HG03558 (cell line): ENCODE measurements around the gene MAN1A1.

ENCODE experiments used
- ATAC-seq: cut with Tn5 transposase; IDR thresholded peaks from one replicate; pipeline ENCODE4 v1.9.1; 2021; ENCODE audit warnings: moderate number of reproducible peaks; ENCODE audit not compliant: unreplicated experiment; ENCODE audit errors: extremely low read depth

The MAN1A1 gene

GRCh38 chr6:119328892-119329793 lies 20.4 kb downstream of the MAN1A1 start:
- ATAC-seq: no peak

DNA sequence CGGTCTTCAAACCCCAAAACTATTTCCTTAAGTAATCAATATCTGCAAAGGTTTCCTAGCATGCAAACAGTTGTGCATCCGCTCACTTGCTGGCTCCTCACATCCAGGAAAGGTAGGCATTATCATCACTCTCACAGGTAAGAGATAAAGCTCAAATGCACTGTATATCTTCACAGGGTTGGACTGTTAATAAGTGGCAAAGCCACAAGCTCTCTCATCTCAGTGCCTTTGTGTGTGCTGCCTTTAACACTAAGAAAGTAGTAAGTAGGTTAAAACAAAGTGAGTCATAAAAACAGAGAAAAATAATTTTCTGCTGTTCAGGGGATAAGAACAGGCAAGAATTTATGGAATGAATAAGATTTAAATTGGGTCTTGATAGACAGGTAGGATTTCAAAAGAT lies 21.3 kb downstream of the MAN1A1 start:
- ATAC-seq: no peak

DNA sequence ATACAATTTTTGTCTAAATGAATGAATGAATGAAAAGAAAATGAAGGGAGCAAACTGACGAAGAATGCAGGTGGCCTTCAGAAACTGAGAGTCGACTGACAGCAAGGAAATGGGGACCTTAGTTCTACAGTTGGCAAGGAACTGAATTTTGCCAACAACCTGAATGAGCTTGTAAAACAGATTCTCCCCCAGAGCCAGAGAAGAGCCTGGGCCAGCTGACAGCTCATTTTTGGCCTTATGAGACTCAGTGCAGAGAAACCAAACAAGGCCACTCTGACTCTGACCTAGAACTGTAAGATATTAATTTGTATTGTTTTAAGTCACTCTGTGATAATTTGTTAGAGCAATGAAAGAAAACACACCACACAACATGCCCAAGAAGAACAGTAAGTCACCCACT lies 21.8 kb downstream of the MAN1A1 start:
- no peak for ATAC-seq

- no peak for ATAC-seq
Observed at GRCh38 chr6:119326291-119327005, 23.1 kb downstream of the MAN1A1 start.

- no peak for ATAC-seq
Observed at GRCh38 chr6:119325559-119326265, 23.8 kb downstream of the MAN1A1 start.

- no peak for ATAC-seq
Observed at GRCh38 chr6:119324718-119325117, 24.8 kb downstream of the MAN1A1 start.

GRCh38 chr6:119323931-119324330 lies 25.6 kb downstream of the MAN1A1 start:
- ATAC-seq: no peak

DNA sequence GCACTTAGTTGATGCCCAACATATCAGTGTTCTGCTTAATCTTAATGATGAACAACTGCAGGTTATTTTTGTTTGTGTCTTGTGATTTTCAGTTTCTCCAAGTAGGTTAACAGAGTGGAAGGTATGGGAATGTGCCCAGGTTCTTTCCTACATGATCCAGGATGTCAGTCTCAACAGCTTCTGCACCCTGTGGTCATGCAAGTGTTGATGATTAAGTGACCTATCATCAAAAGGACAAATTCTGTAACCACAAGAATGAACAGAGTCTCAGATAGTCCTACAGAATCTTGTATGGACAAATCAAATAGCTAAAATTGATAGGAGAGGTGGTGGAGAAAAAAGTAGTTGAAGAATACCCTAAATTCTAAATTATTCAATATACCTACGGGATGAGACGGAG lies 26.1 kb downstream of the MAN1A1 start:
- no peak for ATAC-seq

DNA sequence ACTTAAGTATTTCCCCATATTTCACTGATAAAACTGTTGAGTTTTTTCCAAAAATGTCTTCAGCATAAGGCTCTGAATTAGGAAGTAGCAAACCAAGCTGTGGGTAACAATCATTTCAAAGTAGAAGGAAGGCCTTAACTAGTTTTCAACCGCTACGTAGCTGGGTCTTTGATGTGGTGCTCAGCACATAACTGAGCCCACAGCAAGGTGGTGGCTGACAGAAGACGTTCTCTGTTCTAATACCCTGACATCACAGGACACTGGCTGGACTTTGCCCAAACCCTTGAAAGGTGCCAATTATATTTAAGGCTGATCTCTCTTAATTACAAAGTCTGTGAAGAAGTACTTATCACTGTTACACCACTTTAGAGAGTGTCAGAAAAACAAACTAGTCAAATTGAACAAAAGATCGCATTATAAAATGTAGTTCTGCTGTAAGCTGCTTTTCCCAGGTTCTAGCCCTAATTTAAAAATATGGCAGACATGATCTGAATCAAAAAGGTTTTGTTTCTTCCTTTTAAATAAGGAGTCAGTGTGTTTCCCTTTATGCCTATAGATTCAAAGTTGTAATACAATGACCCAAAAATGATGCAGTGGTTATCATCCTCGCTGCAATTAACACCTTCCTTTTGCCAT lies 26.7 kb downstream of the MAN1A1 start:
- no peak for ATAC-seq

- ATAC-seq: no peak
Observed at GRCh38 chr6:119322034-119322433, 27.5 kb downstream of the MAN1A1 start.

DNA sequence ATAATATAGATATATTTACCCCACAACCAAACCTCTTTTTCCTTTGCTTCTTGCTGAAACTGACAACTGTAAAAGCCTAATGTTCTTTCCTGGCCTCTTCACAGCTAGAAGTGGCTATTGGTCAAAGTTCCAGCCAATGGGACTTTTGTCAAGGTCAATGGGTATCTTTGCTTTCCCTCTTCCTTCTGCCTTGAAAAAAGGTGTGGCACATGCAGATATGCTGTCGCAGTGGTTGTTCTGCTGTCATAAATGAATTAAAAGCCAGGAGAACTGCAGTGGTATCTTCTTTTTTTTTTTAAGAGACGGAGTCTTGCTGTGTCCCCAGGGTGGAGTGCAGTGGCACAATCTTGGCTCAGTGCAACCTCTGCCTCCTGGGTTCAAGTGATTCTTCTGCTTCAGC lies 29.9 kb downstream of the MAN1A1 start:
- ATAC-seq: no peak

- no peak for ATAC-seq
Observed at GRCh38 chr6:119318730-119319129, 30.8 kb downstream of the MAN1A1 start.

DNA sequence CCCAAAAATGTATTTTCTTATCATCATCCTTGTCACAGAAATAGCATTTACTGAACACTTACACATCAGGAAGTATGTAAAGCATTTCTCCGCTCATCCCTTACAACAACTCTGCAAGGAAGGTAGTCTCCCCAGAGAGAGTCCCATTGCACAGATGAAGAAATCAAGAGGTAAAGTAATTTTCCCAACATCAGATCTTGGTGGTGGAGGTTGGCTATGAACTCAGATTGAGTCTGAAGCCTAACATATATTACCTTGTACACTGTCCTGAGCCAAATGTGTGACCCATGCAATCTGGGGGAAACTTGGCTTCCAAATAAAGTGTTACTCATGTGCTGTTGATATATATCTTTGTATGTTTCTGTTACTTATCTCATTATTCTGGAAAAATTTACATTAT lies 31.4 kb downstream of the MAN1A1 start:
- ATAC-seq: no peak

- no peak for ATAC-seq
Observed at GRCh38 chr6:119317007-119317406, 32.6 kb downstream of the MAN1A1 start.

- ATAC-seq: peak; percentile 26
Observed at GRCh38 chr6:119314885-119315272, 34.7 kb downstream of the MAN1A1 start.

GRCh38 chr6:119313937-119314884 lies 35.4 kb downstream of the MAN1A1 start:
- ATAC-seq: peak; percentile 41

DNA sequence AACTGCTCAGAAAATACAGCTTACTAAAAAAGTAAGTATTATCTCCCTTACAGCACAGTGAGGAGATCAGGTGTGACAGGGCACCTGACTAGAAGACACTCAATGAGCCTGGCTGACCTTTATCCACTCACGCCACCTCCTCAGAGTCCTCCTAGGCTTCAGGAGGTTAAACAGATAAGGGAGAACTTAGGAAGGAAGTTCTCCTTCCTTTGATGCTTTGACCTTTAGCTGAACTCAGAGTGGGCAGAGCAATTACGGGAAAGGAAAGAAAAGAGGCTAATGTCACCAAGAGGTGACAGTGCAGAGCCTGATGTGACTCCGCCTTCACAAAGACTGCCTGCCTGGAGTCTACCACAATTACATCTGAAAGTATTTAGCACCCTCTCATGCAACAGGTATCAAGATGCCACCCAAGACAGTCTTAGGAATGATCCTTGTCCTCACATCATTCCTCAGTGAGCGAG lies 36.7 kb downstream of the MAN1A1 start:
- peak; percentile 31 for ATAC-seq

DNA sequence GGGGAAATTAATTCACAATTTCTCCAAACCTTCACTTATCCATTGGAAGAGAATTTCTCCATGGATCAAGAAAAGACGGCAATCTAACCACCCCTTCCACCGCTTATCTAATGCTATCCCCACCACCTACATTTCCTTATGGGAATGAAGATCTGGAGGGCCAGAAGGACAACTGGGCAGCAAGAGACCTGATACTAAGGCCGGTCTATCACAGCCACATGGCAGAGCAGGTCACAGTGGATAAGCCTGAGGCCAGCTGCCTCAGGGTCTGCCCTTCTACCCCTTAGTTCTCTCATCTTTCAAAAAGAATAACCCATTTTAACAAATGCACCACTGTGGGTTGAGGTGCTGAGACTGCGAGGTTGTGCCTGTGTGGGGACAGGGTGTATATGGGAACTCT lies 37.1 kb downstream of the MAN1A1 start:
- ATAC-seq: no peak

DNA sequence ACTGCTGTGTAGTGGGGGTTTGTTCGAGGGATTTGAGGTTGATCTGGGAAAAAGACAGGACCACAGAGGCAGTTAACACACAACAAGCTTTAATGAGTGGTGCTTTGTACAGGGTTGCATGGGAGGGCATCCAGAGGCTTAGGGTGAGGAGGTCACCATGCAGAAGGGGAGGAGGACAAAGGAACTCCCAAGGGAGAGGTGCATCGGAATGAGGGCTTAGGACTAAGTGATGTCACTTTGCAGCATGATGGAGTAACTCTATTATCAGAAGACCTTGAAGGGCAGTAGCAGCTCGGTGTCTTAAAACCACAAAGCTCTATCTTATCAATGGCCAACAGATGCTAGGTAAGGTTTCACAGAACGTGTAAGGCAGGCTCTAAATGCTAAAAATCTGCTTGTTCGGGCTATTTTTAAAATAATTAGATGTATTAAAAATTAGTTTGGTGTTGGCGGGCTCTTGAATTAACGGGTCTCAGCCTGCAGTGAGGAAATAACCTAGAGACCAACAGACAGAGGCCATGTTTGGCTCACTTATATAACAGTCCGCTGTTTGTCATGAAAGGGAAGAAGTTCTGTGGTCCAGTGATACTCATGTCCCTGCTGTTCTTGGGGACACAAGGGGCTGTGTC lies 37.9 kb downstream of the MAN1A1 start:
- no peak for ATAC-seq
